HCT116 (cell line): Measurements from ENCODE around the gene IMMP2L. TPM values are rescaled to one million over a fixed set of nuclear protein-coding genes. Genes with fewer than 3 reads are reported as not detected.

Experiments used
- ATAC-seq: fragments of 200-7000 bp; cut with Tn5 transposase; 2 replicates; pipeline ENCODE4 v1.9.1; 2020; ENCODE audit warnings: mild to moderate bottlenecking, moderate library complexity
- BruUV-seq: library from RNA; stranded (reverse); fragments of 400-500 nt; replicated peaks from 2 replicates; lab custom pipeline; 2021; lab: Mats Ljungman, UMichigan
- CTCF ChIA-PET: fragments of 300-600 bp; sonication (Branson Sonifier 250); formaldehyde crosslinking; loops from one replicate; lab custom pipeline; 2021; ENCODE audit warnings: antibody characterized with exemption; lab: Charles Lee
- POLR2A ChIA-PET: fragments of 300-600, 350-600 bp; sonication (Branson Sonifier 250); formaldehyde crosslinking; loops from one replicate; lab custom pipeline; 2021; ENCODE audit warnings: antibody characterized with exemption; lab: Charles Lee
- RAD21 ChIA-PET, 2 experiments: fragments of 300-600 bp; sonication (Branson Sonifier 250); formaldehyde crosslinking; loops; one replicate each; lab custom pipeline; 2023; ENCODE audit warnings: low total read pairs in 2 of 2; ENCODE audit not compliant: uncharacterized antibody in 2 of 2, unreplicated experiment in 2 of 2, low non-redundant PET in 1 of 2; lab: Charles Lee
- DNase-seq: peaks from one replicate; pipeline ENCODE4 v3.0.0-alpha.2; 2010; ENCODE audit warnings: low read depth, low spot score
- H2AFZ ChIP-seq: fragments of 200-600 bp; shearing (Covaris generic), sonication (generic); 2 replicates; pipeline ENCODE4 v1.6.1; 2017; ENCODE audit warnings: low read depth, mixed run types, mixed read lengths, antibody characterized with exemption, low read length; ENCODE audit not compliant: poor library complexity, severe bottlenecking
- H3K27ac ChIP-seq: 2 replicates; pipeline ENCODE4 v1.5.1; 2012; ENCODE audit warnings: low read depth, low read length
- H3K27me3 ChIP-seq: fragments of 200-600 bp; sonication (generic); 2 replicates; pipeline ENCODE4 v1.6.1; 2016; ENCODE audit warnings: mixed run types, low read length, mixed read lengths; ENCODE audit not compliant: insufficient read depth
- H3K36me3 ChIP-seq, 2 experiments: fragments of 200-500 bp in 1 of 2; fragments of 200-600 bp in 1 of 2; sonication (Bioruptor generic) in 1 of 2; sonication (generic) in 1 of 2; 2 replicates each; pipeline versions ENCODE4 v1.5.1 to v1.6.1; 2014 to 2016; ENCODE audit warnings: low read length in 2 of 2, inconsistent platforms in 1 of 2, mixed read lengths in 1 of 2, mixed run types in 1 of 2; ENCODE audit not compliant: insufficient read depth in 2 of 2, control insufficient read depth in 1 of 2
- H3K4me1 ChIP-seq, 2 experiments: fragments of 200-600 bp in 1 of 2; sonication (generic) in 1 of 2; 2 replicates each; pipeline versions ENCODE4 v1.5.1 to v1.6.1; 2012 to 2017; ENCODE audit warnings: low read length in 2 of 2, inconsistent platforms in 1 of 2, mild to moderate bottlenecking in 1 of 2, mixed read lengths in 1 of 2, mixed run types in 1 of 2, moderate library complexity in 1 of 2; ENCODE audit not compliant: insufficient read depth in 2 of 2, control insufficient read depth in 1 of 2
- H3K4me2 ChIP-seq: fragments of 200-600 bp; sonication (generic); 2 replicates; pipeline ENCODE4 v1.6.1; 2017; ENCODE audit warnings: mixed run types, low read length, mixed read lengths
- H3K4me3 ChIP-seq, 2 experiments: fragments of 200-600 bp in 1 of 2; sonication (generic) in 1 of 2; replicated peaks in 1 of 2; 2 replicates each; pipeline ENCODE4 v1.5.1; 2011 to 2016; ENCODE audit warnings: low read length in 2 of 2, control low read depth in 1 of 2, low read depth in 1 of 2, mild to moderate bottlenecking in 1 of 2, mixed read lengths in 1 of 2, mixed run types in 1 of 2
- H3K79me2 ChIP-seq: fragments of 200-600 bp; sonication (generic); 2 replicates; pipeline ENCODE4 v1.6.1; 2017; ENCODE audit warnings: mild to moderate bottlenecking, mixed run types, low read length, moderate library complexity, mixed read lengths; ENCODE audit not compliant: insufficient read depth
- H3K9ac ChIP-seq: fragments of 200-600 bp; sonication (generic); 2 replicates; pipeline ENCODE4 v1.6.1; 2016; ENCODE audit warnings: low read length, mixed read lengths
- H3K9me2 ChIP-seq: fragments of 200-600 bp; sonication (generic), shearing (Covaris generic); 2 replicates; pipeline ENCODE4 v1.6.1; 2017; ENCODE audit warnings: mixed run types, mild to moderate bottlenecking, moderate library complexity; ENCODE audit not compliant: insufficient read depth
- H3K9me3 ChIP-seq, 2 experiments: fragments of 200-500 bp in 1 of 2; fragments of 200-600 bp in 1 of 2; sonication (Bioruptor generic) in 1 of 2; sonication (generic) in 1 of 2; 2 replicates each; pipeline ENCODE4 v1.6.1; 2014 to 2017; ENCODE audit warnings: low read length in 2 of 2, mixed read lengths in 2 of 2, inconsistent platforms in 1 of 2, low read depth in 1 of 2, mild to moderate bottlenecking in 1 of 2, mixed run types in 1 of 2, moderate library complexity in 1 of 2; ENCODE audit not compliant: control insufficient read depth in 1 of 2, insufficient read depth in 1 of 2
- H4K20me1 ChIP-seq: fragments of 200-600 bp; sonication (generic), shearing (Covaris generic); 2 replicates; pipeline ENCODE4 v1.6.1; 2017; ENCODE audit warnings: mixed run types, mild to moderate bottlenecking, moderate library complexity; ENCODE audit not compliant: insufficient read depth
- CEBPB ChIP-seq: IDR thresholded peaks from 2 replicates; pipeline ENCODE4 v1.6.1; 2012; ENCODE audit warnings: low read depth
- ELF1 ChIP-seq: IDR thresholded peaks from 2 replicates; pipeline ENCODE4 v1.6.1; 2012; ENCODE audit warnings: low read depth, borderline replicate concordance
- EZH2 ChIP-seq: fragments of 200-600 bp; sonication (generic); IDR thresholded peaks from 2 replicates; pipeline ENCODE4 v1.6.1; 2017; ENCODE audit warnings: antibody characterized with exemption, mixed run types
- FOSL1 ChIP-seq: IDR thresholded peaks from 2 replicates; pipeline ENCODE4 v1.6.1; 2012; ENCODE audit warnings: low read depth
- JUND ChIP-seq: IDR thresholded peaks from 2 replicates; pipeline ENCODE4 v1.6.1; 2012
- POLR2A ChIP-seq: IDR thresholded peaks from 2 replicates; pipeline ENCODE4 v1.7.0; 2011; ENCODE audit warnings: borderline replicate concordance; ENCODE audit not compliant: insufficient read depth, insufficient read length; ENCODE audit errors: extremely low read depth
- TCF7L2 ChIP-seq: IDR thresholded peaks from 2 replicates; pipeline ENCODE4 v1.7.0; 2011; ENCODE audit warnings: borderline replicate concordance, inconsistent platforms; ENCODE audit not compliant: insufficient read depth, insufficient read length; ENCODE audit errors: extremely low read depth
- ZFX ChIP-seq: fragments of 450-650 bp; IDR thresholded peaks from 2 replicates; pipeline ENCODE4 v1.6.1; 2017
- intact Hi-C: fragments of 100-400 bp; cut with micrococcal nuclease; formaldehyde crosslinking; loops from 2 replicates; pipeline ENCODE4 v1.10.0; 2022
- total RNA-seq: library from RNA; stranded (reverse); gene quantifications from one replicate; pipeline ENCODE4 v1.2.1, GENCODE V29; 2021; ENCODE audit not compliant: unreplicated experiment
- TF ChIP-seq, protein P1 (sequence below): IDR thresholded peaks from 2 replicates; pipeline ENCODE4 v1.6.1; 2012
- TF ChIP-seq, protein P2 (sequence below): IDR thresholded peaks from 2 replicates; pipeline ENCODE4 v1.6.1; 2012; ENCODE audit warnings: low read depth

IMMP2L gene
- total RNA-seq, 1 experiment from 2014 or later, result 21.1 TPM

DNA sequence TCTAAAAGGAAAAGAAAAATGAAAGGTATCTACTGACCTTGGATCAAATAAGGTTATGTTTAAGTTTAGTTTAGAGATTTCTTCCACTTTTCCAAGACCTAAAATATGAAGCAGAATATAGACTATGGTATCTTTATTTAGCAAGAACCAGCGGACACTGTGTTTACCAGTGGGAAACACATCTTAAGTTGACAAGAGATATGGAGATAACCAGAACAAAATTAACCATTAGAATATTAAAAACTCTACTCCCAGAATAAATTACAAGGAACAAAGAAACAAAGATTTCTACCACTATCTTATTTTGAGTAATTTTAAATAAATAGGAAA is 86.9 kb downstream of the IMMP2L start:
- Histone ChIP-seq H3K9ac (no peak overlapping the region), H3K4me2 (no peak overlapping the region), H3K4me3 (no peak overlapping the region), H3K79me2 (no peaks in the 10 kb centered on the region; the same call in 1 of the 2 replicates), H3K4me1 (no peaks in the 10 kb centered on the region), H4K20me1 (no peaks in the 10 kb centered on the region), H2AFZ (no peak overlapping the region), H3K36me3 (no peaks in the 10 kb centered on the region), H3K9me2 (no peaks in the 10 kb centered on the region), H3K27me3 (no peaks in the 10 kb centered on the region), H3K9me3 (no peaks in the 10 kb centered on the region), H3K27ac (no peak overlapping the region)
- intact Hi-C loops, result loop anchor here (10.0 kb wide), 1 partner anchor 871 kb away; no protein-coding TSS in a partner anchor
- no peak for ATAC-seq
- DNase-seq, result no peak
- RAD21 ChIA-PET, result no interaction called here
- CTCF ChIA-PET, result no interaction called here
- BruUV-seq, result no TSS peak
- POLR2A ChIA-PET, result no interaction called here
- TF ChIP-seq, protein P1, sequence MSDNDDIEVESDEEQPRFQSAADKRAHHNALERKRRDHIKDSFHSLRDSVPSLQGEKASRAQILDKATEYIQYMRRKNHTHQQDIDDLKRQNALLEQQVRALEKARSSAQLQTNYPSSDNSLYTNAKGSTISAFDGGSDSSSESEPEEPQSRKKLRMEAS, result no peak
- TF ChIP-seq POLR2A (no peak), TCF7L2 (no peak), ELF1 (no peak), EZH2 (no peak), JUND (no peak)

DNA sequence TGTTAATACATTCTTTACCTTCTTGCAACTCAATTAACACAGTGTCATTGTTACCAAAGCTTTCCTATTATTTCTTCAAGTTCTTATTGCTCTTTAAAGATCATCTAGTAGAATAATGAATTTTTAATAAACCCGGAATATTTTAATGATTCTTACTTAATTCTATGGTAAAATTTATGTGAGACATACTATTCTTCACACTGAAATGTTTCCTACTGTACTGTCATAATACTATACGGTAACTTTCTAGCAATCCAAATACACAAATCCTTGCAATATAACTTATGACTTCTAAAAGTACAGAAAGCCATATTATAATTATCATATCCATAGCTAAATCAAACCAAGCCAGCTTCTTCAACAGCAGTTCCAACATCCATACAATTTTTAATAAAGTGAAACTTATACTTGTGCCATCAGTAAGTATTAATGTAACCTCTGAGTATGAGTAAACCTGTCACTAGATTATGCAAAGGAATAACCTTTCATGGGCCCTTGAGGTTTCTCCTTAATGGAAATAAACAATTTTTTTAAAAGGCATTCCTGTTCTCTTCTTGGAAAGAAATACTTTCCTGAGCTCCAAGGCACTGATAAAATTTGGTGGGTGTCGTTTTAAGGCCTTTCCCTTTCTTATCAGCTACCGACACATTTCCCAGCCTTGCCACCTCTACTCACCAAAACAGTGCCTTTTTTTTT is 87.4 kb downstream of the IMMP2L start:
- POLR2A ChIA-PET, result no interaction called here
- intact Hi-C loops, result loop anchor here (10.0 kb wide), 1 partner anchor 870 kb away; no protein-coding TSS in a partner anchor
- no peak overlapping the region for H2AFZ ChIP-seq
- no TSS peak for BruUV-seq
- no peaks in the 10 kb centered on the region; the same call in 1 of the 2 replicates for H3K79me2 ChIP-seq
- no peak for ATAC-seq
- no peak for DNase-seq
- no peak overlapping the region for H3K9ac ChIP-seq
- RAD21 ChIA-PET, result no interaction called here
- CTCF ChIA-PET, result no interaction called here
- TF ChIP-seq, protein P2, sequence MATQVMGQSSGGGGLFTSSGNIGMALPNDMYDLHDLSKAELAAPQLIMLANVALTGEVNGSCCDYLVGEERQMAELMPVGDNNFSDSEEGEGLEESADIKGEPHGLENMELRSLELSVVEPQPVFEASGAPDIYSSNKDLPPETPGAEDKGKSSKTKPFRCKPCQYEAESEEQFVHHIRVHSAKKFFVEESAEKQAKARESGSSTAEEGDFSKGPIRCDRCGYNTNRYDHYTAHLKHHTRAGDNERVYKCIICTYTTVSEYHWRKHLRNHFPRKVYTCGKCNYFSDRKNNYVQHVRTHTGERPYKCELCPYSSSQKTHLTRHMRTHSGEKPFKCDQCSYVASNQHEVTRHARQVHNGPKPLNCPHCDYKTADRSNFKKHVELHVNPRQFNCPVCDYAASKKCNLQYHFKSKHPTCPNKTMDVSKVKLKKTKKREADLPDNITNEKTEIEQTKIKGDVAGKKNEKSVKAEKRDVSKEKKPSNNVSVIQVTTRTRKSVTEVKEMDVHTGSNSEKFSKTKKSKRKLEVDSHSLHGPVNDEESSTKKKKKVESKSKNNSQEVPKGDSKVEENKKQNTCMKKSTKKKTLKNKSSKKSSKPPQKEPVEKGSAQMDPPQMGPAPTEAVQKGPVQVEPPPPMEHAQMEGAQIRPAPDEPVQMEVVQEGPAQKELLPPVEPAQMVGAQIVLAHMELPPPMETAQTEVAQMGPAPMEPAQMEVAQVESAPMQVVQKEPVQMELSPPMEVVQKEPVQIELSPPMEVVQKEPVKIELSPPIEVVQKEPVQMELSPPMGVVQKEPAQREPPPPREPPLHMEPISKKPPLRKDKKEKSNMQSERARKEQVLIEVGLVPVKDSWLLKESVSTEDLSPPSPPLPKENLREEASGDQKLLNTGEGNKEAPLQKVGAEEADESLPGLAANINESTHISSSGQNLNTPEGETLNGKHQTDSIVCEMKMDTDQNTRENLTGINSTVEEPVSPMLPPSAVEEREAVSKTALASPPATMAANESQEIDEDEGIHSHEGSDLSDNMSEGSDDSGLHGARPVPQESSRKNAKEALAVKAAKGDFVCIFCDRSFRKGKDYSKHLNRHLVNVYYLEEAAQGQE, result no peak
- TF ChIP-seq JUND (no peak), ZFX (no peak), EZH2 (no peak), CEBPB (no peak), FOSL1 (no peak)
- no peak overlapping the region for H3K4me3 ChIP-seq
- no peaks in the 10 kb centered on the region for H3K36me3 ChIP-seq
- no peaks in the 10 kb centered on the region for H3K9me3 ChIP-seq
- H4K20me1 ChIP-seq, result no peaks in the 10 kb centered on the region
- H3K4me1 ChIP-seq, result no peaks in the 10 kb centered on the region
- H3K27me3 ChIP-seq, result no peaks in the 10 kb centered on the region
- H3K27ac ChIP-seq, result no peak overlapping the region
- no peaks in the 10 kb centered on the region for H3K9me2 ChIP-seq
- no peak overlapping the region for H3K4me2 ChIP-seq
